C4-2B (cell line): ENCODE measurements around the gene OPRL1.

ENCODE experiments used
- H3K27ac ChIP-seq: fragments of 450-650 bp; 2 replicates; pipeline ENCODE4 v1.5.1; 2017
- ZFX ChIP-seq: fragments of 450-650 bp; IDR thresholded peaks from 2 replicates; pipeline ENCODE4 v1.6.1; 2017
- TF ChIP-seq, protein P1 (sequence below): fragments of 450-650 bp; conservative IDR thresholded peaks from 2 replicates; pipeline ENCODE4 v1.5.1; 2017; ENCODE audit warnings: mild to moderate bottlenecking

OPRL1 gene

DNA sequence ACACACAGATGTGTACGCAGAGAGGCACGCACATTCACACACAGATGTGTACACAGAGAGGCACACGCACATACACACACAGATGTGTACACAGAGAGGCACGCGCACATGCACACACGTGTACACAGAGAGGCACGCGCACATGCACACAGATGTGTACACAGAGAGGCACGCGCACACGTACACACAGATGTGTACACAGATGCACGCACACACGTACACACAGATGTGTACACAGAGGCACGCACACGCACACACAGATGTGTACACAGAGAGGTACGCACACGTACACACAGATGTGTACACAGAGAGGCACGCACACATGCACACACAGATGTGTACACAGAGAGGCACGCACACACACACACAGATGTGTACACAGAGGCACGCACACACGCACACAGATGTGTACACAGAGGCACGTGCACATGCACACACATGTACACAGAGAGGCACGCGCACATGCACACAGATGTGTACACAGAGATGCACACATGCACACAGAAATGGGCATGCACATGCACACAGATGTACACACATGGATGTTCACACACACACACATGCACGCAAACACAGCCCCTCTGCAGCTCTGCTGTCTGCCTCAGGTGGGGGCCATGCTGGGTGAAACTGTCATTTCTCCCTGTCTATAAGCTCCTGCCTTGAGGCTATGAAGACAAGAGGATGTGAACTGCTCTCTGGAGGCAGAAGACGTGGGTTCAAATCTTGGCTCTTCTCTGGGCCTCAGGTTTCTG, 70.1 kb downstream of the OPRL1 start:
- no peak overlapping the region for H3K27ac ChIP-seq
- no peak for TF ChIP-seq ZFX
- TF ChIP-seq, protein P1, sequence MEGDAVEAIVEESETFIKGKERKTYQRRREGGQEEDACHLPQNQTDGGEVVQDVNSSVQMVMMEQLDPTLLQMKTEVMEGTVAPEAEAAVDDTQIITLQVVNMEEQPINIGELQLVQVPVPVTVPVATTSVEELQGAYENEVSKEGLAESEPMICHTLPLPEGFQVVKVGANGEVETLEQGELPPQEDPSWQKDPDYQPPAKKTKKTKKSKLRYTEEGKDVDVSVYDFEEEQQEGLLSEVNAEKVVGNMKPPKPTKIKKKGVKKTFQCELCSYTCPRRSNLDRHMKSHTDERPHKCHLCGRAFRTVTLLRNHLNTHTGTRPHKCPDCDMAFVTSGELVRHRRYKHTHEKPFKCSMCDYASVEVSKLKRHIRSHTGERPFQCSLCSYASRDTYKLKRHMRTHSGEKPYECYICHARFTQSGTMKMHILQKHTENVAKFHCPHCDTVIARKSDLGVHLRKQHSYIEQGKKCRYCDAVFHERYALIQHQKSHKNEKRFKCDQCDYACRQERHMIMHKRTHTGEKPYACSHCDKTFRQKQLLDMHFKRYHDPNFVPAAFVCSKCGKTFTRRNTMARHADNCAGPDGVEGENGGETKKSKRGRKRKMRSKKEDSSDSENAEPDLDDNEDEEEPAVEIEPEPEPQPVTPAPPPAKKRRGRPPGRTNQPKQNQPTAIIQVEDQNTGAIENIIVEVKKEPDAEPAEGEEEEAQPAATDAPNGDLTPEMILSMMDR, result no peak
